Activated naive CD4-positive, alpha-beta T cell treated with anti-CD3 and anti-CD28 coated beads, Interleukin-2, amount 10 ng/mL, durations not matched to agents 7 days and 5 days (primary cell): ENCODE data around the gene MSL1.
A peak's percentile ranks its signal among the peaks of the same experiment; 100 is the strongest.

Source experiments
- CTCF ChIA-PET: fragments of 350-600 bp; sonication (Branson Sonifier 250); formaldehyde crosslinking; loops from one replicate; lab custom pipeline; 2021; ENCODE audit warnings: antibody characterized with exemption; lab: Charles Lee
- DNase-seq: peaks from one replicate; pipeline ENCODE4 v3.0.0-alpha.2; 2020
- H3K27ac Mint-ChIP-seq: one replicate; pipeline ENCODE4 v1.8.0; 2021; ENCODE audit warnings: mild to moderate bottlenecking, moderate library complexity, mixed read lengths
- H3K27me3 Mint-ChIP-seq: one replicate; pipeline ENCODE4 v1.8.0; 2021; ENCODE audit warnings: mild to moderate bottlenecking, mixed read lengths
- H3K36me3 Mint-ChIP-seq: one replicate; pipeline ENCODE4 v1.8.0; 2021; ENCODE audit warnings: mixed read lengths
- H3K4me1 Mint-ChIP-seq: one replicate; pipeline ENCODE4 v1.8.0; 2021; ENCODE audit warnings: mixed read lengths
- H3K4me3 Mint-ChIP-seq: one replicate; pipeline ENCODE4 v1.8.0; 2021; ENCODE audit warnings: mild to moderate bottlenecking, moderate library complexity, mixed read lengths
- H3K9me3 Mint-ChIP-seq: one replicate; pipeline ENCODE4 v1.8.0; 2021; ENCODE audit warnings: mixed read lengths

Gene MSL1

GRCh38 chr17:40086150-40087044, 35.4 kb upstream of the MSL1 start:
- no peaks in the 10 kb centered on the region for H3K9me3 Mint-ChIP-seq
- H3K36me3 Mint-ChIP-seq = peaks cover 11% of the 10 kb centered on the region
- H3K4me1 Mint-ChIP-seq = no peaks in the 10 kb centered on the region
- peak; percentile 70 for DNase-seq
- H3K4me3 Mint-ChIP-seq = no peak overlapping the region
- H3K27ac Mint-ChIP-seq = no peak overlapping the region
- CTCF ChIA-PET = interaction anchor here (0.6 to 3.8 kb wide), 21 partner anchors 9 to 98 kb away, joined by 3 to 42 read pairs (median 6); partner anchors contain the start of genes CSF3, MED24 and THRA
- H3K27me3 Mint-ChIP-seq = no peaks in the 10 kb centered on the region

DNA sequence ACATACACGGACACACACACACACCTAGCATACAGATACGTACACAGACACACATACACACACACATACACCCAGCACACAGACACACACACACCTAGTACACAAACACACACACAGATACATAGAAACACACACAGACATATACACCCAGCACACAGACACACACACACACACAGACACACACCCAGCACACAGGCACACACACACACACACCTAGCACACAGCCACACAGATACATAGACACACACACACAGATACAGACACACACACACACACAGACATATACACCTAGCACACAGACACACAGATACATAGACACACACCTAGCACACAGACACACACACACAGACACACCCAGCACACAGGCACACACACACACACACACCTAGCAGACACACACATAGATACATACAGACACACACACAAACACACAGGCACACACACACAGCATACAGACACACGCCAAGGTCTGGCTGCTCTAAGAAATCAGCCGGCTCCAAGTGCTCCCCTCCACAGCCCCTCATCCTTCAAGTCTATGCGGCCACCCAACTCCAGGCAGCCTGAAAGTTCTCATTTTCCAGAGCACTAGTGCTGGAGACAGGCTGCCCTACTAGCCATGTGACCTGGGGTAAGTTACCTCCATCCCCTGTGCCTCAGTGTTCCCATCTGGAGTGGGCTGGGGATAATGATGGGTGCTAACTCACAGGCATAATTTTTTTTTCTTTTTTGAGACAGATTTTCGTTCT, 34.5 kb upstream of the MSL1 start:
- CTCF ChIA-PET = interaction anchor here (0.8 to 3.8 kb wide), 13 partner anchors 11 to 76 kb away, joined by 3 to 42 read pairs (median 6); partner anchors contain the start of genes CSF3 and THRA
- DNase-seq = no peak
- H3K9me3 Mint-ChIP-seq = no peaks in the 10 kb centered on the region
- no peaks in the 10 kb centered on the region for H3K27me3 Mint-ChIP-seq
- H3K36me3 Mint-ChIP-seq = peaks cover 11% of the 10 kb centered on the region
- H3K27ac Mint-ChIP-seq = no peak overlapping the region
- no peak overlapping the region for H3K4me3 Mint-ChIP-seq
- H3K4me1 Mint-ChIP-seq = no peaks in the 10 kb centered on the region

GRCh38 chr17:40087903-40088718, 33.7 kb upstream of the MSL1 start:
- Mint-ChIP-seq H3K27me3 (no peaks in the 10 kb centered on the region), H3K4me3 (no peak overlapping the region), H3K36me3 (peaks cover 11% of the 10 kb centered on the region), H3K9me3 (no peaks in the 10 kb centered on the region), H3K4me1 (no peaks in the 10 kb centered on the region), H3K27ac (no peak overlapping the region)
- no peak for DNase-seq
- CTCF ChIA-PET = interaction anchor here (0.6 to 2.0 kb wide), 2 partner anchors 13 to 39 kb away, joined by 3 to 7 read pairs; no protein-coding TSS in a partner anchor

- H3K27ac Mint-ChIP-seq = no peak overlapping the region
- H3K27me3 Mint-ChIP-seq = no peaks in the 10 kb centered on the region
- peaks cover 19% of the 10 kb centered on the region for H3K36me3 Mint-ChIP-seq
- H3K4me1 Mint-ChIP-seq = peaks cover 10% of the 10 kb centered on the region
- DNase-seq = no peak
- CTCF ChIA-PET = interaction anchor here (0.6 to 2.0 kb wide), 4 partner anchors 14 to 54 kb away, joined by 3 to 7 read pairs (median 3); no protein-coding TSS in a partner anchor
- H3K4me3 Mint-ChIP-seq = no peak overlapping the region
- no peaks in the 10 kb centered on the region for H3K9me3 Mint-ChIP-seq
Measured at GRCh38 chr17:40089077-40089895, 32.5 kb upstream of the MSL1 start.

DNA sequence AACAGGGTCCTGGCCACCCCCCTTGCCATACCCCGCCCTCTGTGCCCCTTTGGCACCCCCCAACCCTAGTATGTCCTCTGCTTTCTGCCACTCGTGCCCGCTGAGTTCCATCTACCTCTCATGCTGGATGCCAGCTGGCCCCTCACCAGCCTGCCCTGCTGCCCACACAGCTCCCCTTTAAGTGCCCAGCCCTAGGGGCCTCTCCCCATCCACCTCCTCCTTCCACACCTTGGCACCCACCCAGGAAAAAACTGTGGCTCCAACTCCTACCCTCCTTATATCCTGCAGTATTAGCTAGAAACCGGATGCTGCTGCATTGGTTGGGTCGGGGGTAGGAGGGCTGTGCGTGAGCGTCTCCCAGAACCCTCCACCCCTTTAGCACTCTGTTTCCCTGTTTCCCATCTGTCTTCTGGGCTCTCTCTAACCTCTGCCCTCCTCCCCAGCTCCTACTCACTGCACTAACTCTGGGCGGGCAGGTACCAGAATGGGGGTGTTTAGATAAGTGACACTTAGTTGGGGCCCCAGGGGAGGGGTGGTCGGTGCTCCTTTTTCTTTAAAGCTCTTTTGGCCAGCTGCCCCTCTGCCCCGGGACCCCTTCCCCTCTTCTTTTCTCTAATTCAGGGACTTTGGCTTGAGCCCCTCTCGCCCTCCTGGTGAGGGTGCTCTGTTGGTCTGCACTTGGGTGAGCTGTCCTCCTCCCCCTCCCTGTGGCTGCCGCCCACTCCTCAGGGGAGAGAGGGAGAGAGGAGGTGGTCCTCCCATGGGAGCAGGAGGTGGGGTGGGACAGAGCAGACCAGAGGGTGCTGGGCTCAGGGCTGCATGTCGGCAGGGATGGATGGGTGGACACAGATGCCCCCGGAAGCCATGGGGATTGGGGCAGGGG, 31.3 kb upstream of the MSL1 start:
- no peak for DNase-seq
- H3K36me3 Mint-ChIP-seq = peaks cover 27% of the 10 kb centered on the region
- H3K27ac Mint-ChIP-seq = no peak overlapping the region
- CTCF ChIA-PET = interaction anchor here (0.9 to 1.1 kb wide), 3 partner anchors 23 to 55 kb away, joined by 3 read pairs; no protein-coding TSS in a partner anchor
- H3K4me3 Mint-ChIP-seq = no peak overlapping the region
- H3K27me3 Mint-ChIP-seq = no peaks in the 10 kb centered on the region
- H3K9me3 Mint-ChIP-seq = no peaks in the 10 kb centered on the region
- H3K4me1 Mint-ChIP-seq = peaks cover 20% of the 10 kb centered on the region

DNA sequence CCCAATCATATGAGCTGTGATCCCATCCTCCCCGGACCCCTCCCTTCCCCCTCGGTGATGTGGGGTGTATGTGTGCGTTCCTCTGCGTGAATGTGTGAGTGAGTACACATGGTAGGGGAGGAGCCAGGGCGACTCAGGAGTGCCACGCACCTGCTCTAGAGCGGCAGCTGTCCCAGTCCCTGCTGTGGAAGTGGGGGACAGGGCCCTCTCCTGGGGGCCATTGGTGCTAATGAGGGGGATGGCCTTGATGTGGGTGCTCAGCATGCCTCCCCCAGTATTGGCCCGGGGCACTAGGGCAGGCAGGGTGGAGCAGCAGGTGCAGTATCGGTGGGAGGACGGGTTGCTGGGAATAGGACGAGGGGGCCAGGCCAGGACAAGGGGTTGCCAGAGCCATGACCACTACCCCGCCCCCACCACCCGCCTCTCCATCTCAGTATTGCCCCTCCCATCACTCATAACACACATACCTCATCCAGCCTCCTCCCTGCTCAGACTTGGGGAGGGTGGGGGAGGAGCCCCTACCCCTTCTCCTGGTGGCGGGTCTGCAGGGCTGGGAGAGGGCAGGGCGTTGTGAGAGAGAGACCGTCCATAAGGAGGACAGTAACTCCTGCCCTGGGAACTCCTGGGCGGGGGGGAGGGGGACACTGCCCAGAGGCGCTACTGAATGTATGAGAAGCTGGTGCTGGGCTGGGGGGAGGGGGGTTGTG, 29.9 kb upstream of the MSL1 start:
- no peak for DNase-seq
- H3K27me3 Mint-ChIP-seq = no peaks in the 10 kb centered on the region
- H3K36me3 Mint-ChIP-seq = peaks cover 37% of the 10 kb centered on the region
- CTCF ChIA-PET = interaction anchor here (2.2 kb wide), 1 partner anchor 17 kb away, joined by 8 read pairs; no protein-coding TSS in a partner anchor
- peaks cover 33% of the 10 kb centered on the region for H3K4me1 Mint-ChIP-seq
- H3K27ac Mint-ChIP-seq = no peak overlapping the region
- H3K4me3 Mint-ChIP-seq = no peak overlapping the region
- no peaks in the 10 kb centered on the region for H3K9me3 Mint-ChIP-seq

DNA sequence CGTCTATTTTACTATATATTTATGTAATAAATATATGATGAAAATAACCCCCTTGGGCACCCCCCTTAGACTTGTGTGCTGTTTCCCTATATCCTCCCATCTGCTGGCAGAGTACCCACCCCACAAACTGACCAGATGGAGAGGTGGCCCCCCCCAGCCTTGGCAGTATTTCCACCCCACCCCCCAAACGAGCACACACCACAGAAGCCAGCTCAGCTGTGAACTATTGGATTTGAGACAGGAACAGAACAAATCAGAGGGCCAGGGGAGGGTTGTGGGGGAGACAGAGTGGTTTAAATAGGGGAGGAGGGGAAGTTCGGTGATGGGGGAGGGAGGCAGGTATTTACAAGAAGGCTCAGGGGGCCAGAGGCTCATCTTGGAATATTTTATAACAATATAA, 29.2 kb upstream of the MSL1 start:
- no peak overlapping the region for H3K27ac Mint-ChIP-seq
- H3K4me1 Mint-ChIP-seq = peaks cover 41% of the 10 kb centered on the region

DNA sequence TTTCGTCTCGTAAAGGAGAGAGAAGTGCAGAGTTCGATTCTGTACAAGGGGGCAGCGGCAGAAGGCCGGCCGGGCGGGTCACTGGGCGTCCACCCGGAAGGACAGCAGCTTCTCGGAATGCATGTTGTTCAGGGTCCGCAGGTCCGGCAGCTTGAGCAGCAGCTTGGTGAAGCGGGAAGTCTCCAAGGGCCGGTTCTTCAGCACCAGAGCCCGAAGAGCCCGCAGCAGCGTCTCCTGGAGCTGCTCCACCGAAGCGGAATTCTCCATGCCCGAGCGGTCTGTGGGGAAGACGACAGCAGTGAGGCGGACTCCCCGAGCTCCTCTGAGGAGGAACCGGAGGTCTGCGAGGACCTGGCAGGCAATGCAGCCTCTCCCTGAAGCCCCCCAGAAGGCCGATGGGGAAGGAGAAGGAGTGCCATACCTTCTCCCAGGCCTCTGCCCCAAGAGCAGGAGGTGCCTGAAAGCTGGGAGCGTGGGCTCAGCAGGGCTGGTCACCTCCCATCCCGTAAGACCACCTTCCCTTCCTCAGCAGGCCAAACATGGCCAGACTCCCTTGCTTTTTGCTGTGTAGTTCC, 28.7 kb upstream of the MSL1 start:
- H3K36me3 Mint-ChIP-seq = peaks cover 42% of the 10 kb centered on the region
- no peak overlapping the region for H3K4me3 Mint-ChIP-seq
- H3K4me1 Mint-ChIP-seq = peaks cover 46% of the 10 kb centered on the region
- CTCF ChIA-PET = interaction anchor here (0.7 to 2.2 kb wide), 2 partner anchors 18 to 20 kb away, joined by 3 to 8 read pairs; no protein-coding TSS in a partner anchor
- no peaks in the 10 kb centered on the region for H3K27me3 Mint-ChIP-seq
- no peaks in the 10 kb centered on the region for H3K9me3 Mint-ChIP-seq
- no peak overlapping the region for H3K27ac Mint-ChIP-seq
- no peak for DNase-seq

More for the DNA sequence above, 29.2 kb upstream of the MSL1 start:
- Mint-ChIP-seq H3K4me3 (no peak overlapping the region), H3K9me3 (no peaks in the 10 kb centered on the region), H3K36me3 (peaks cover 40% of the 10 kb centered on the region), H3K27me3 (no peaks in the 10 kb centered on the region)
- CTCF ChIA-PET = interaction anchor here (0.7 to 2.2 kb wide), 2 partner anchors 17 to 20 kb away, joined by 3 to 8 read pairs; no protein-coding TSS in a partner anchor
- DNase-seq = no peak

DNA sequence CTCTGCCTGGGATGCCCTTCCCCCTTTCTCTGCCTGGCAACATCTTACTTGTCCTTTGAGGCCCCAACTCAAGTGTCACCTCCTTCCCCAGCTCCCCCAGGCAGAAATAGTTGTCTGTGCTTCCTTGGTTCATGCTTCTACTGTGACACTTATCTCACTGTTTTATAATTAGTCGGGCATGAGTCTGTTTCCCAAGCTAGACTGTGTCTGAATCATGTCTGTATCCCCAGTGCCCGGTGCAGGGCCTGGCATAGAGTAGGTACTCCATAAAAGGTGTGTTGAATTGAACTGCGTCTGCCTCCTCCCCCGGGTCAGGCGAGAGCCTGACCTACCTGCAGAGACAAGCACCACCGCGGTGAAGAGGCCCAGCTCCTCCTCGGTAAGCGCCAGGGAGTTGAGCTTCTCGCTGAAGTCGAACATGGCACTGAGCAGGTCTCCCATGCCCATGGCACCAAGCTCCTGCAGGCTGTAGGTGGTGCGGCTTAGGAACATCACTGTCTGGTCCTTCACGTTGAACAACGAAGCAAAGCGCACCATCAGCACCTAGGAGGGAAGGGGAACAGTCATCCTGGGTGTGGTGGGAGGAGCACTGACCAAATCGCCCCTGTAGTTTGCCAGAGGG, 28.1 kb upstream of the MSL1 start:
- Mint-ChIP-seq H3K36me3 (peaks cover 40% of the 10 kb centered on the region), H3K9me3 (no peaks in the 10 kb centered on the region), H3K27ac (no peak overlapping the region), H3K4me3 (no peak overlapping the region), H3K4me1 (peaks cover 52% of the 10 kb centered on the region), H3K27me3 (no peaks in the 10 kb centered on the region)
- DNase-seq = no peak
- CTCF ChIA-PET = interaction anchor here (2.2 kb wide), 1 partner anchor 18 kb away, joined by 8 read pairs; no protein-coding TSS in a partner anchor

GRCh38 chr17:40094874-40095273, 26.9 kb upstream of the MSL1 start:
- Mint-ChIP-seq H3K27ac (peak overlapping the region; percentile 55), H3K4me1 (peaks cover 64% of the 10 kb centered on the region), H3K9me3 (no peaks in the 10 kb centered on the region), H3K4me3 (peak overlapping the region; percentile 34), H3K27me3 (no peaks in the 10 kb centered on the region), H3K36me3 (peaks cover 37% of the 10 kb centered on the region)
- DNase-seq = no peak
- CTCF ChIA-PET = interaction anchor here (2.3 to 9.9 kb wide), 3 partner anchors 9 to 19 kb away, joined by 10 to 95 read pairs (median 15); no protein-coding TSS in a partner anchor
